Measurements from ENCODE around the gene DBNDD2. TPM values are rescaled to one million over a fixed set of nuclear protein-coding genes. Genes with fewer than 3 reads are reported as not detected.
A peak's percentile ranks its signal among the peaks of the same experiment; 100 is the strongest.

The DBNDD2 gene
- total RNA-seq, 1 donor from 2014 or later: 7.1 TPM

DNA sequence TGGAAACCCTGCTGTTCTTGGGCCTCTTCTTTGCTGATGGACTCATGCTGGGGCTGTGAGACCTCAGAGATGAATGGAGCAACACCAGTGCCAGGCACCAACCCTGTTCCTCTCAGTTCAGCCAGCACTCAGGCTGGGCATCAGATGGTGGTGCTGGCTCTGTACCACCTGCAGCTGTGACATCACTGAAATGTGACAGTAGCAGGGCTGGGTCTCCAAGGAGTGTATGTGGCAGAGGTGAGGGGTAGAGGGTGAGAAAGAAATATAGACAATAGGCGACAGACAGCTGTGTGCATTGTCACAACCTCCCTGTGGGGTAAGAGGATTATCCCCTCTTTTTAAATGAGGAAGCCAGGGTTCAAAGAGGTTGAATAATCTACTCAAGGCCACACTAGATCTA, 29.9 kb upstream of the DBNDD2 start, which contains the start of gene TP53TG5:
Gene TP53TG5 (minus strand): TSS at position 135 of the 400 bp plus-strand sequence. CDS start 89 bp downstream, at position 46.
- no peak for DNase-seq (ENCODE audit: low read depth)

DNA sequence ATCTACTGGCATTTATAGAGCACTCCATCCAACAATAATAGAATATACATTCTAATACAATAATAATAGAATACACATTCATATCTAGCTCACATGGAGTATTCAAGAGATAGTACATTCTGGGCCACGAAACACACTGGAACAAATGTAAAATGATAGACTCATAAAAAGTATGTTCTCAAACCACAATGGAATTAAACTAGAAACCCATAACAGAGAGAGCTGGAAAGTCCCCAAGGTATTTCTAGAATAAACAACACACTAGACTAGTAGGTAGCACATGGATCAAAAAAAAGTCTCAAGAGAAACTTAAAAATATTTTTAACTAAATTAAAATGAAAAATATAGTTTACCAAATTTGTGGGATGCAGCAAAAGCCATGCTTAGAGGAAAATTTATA, 20.8 kb upstream of the DBNDD2 start:
- DNase-seq (ENCODE audit: low read depth): no peak

DNA sequence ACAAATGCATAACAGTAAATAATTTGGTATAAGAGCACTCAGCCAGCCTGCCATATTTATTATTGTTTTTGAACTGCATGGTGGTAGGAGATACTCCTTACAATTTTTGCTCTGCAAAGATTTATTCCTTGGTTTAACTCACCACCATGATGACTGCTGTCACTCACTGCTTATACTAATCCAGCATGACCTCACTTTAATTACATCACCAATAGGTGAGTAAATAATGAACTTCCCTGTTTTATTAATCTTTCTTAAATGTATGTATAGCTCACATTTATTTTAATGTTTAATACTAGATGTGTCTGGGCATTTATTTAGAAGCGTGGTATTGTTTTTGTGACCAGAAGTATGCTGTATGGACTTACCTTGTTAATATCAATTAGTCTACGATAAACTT, 17.2 kb upstream of the DBNDD2 start:
- no peak for DNase-seq (ENCODE audit: low read depth)

DNA sequence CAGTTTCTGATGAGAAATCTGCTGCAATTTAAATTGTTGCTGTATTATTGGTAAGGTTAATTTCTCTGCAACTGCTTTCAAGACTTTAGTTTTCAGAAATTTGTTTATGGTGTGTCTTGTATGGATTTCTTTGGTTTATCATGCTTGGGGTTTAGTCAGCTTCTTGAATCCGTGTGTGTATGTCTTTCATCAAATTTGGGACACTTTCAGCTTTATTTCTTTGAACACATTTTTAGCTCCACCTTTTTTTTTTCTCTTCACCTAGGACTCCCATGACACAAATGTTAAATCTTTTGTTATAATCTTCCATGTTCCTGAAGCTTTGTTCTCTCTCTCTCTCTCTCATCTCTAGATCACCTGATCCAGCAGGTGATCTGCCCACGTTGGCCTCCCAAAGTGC, 16.5 kb upstream of the DBNDD2 start:
- DNase-seq (ENCODE audit: low read depth): no peak

DNA sequence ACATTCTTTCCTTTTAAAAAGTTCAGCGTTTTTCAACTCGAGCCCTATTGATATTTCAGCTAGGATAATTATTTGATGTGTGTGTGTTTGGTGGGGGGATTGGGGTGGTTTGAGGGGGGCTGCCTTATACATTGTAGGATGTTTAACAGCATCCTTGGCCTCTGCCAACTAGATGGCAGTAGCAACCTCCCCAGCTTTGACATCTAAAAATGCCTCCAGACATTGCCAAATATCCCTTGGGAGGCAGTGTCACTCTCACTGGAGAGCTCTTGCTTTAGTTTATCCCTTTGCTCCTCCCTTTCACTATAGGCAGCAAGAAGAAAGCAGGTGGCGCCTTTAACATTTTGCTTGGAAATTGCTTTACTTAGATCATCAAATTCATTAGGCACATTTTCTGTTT, 15.4 kb upstream of the DBNDD2 start:
- DNase-seq (ENCODE audit: low read depth): no peak

DNA sequence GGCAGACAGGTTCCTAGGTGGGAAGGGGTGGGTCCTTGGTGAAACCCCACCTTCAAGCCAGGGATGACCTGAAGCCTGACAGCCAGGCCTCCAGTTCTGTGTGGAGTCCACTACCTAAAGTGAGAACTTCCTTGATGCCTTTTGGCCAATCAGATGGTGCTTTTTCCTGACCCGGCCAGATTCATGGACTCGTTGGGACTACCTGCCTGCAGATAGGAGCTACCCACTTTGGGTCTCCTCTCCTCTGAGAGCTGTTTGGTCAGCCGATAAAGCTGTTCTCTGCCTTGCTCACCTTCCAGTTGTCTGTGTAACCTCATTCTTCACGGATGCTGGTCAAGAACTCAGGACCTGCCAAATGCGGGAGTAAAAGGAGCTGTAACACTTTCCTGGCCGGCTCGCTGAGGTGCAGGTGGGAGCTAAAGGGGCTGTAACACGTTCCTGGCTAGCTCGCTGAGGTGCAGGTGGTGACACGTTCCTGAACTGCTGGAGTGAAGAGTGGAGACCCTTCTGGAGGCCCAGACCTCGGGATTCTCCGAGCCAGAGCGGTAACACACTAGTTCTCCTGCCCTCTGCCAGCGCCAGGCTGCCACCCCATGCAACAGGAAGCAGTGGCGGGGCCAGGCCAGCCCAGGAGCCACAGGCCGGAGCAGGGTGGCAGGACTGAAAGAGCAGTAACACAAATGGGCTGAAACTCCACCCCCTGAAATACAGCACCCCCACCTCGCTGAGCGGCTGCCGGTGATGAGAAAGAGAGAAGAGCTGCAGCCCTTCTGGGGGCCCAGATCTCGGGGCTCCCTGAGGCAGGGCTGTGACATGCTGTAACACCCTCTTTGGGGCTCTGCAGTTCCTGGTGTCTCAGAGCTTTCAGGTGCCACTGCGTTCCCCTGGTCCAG, 13.6 kb upstream of the DBNDD2 start:
- no peak for DNase-seq (ENCODE audit: low read depth)

DNA sequence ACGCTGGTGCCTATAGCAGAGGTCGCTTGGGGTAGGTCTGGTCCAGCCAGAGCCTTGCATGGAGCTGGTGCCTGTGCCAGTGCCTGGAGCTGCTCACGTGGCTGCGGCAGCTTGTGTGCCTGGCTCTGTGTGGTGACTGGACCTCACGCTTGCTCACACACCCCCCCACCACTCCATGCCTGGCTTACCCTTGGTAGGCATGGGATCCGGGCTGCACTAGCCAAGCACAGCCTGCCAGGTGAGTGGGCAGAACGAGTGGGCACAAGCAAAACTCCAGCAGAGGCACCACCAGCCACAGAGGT, 13.0 kb upstream of the DBNDD2 start:
- DNase-seq (ENCODE audit: low read depth): no peak

DNA sequence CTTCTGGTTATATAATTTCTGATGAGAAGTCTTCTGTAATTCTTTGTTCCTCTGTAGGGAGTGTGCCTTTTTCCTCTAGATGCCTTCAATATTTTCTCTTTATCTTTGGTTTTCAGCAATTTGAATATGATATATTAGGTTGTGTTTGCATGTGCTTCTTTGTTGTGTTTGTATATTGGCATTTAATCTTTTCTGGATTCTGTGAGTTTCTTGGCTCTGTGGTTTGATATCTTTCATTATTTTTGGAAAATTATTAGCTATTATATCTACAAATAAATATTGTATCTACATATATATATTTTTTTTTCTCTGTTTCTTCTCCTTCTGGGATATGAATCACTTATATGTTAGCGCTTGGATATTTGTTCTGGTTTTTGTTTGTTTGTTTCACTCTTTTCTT, 9.1 kb upstream of the DBNDD2 start:
- no peak for DNase-seq (ENCODE audit: low read depth)

DNA sequence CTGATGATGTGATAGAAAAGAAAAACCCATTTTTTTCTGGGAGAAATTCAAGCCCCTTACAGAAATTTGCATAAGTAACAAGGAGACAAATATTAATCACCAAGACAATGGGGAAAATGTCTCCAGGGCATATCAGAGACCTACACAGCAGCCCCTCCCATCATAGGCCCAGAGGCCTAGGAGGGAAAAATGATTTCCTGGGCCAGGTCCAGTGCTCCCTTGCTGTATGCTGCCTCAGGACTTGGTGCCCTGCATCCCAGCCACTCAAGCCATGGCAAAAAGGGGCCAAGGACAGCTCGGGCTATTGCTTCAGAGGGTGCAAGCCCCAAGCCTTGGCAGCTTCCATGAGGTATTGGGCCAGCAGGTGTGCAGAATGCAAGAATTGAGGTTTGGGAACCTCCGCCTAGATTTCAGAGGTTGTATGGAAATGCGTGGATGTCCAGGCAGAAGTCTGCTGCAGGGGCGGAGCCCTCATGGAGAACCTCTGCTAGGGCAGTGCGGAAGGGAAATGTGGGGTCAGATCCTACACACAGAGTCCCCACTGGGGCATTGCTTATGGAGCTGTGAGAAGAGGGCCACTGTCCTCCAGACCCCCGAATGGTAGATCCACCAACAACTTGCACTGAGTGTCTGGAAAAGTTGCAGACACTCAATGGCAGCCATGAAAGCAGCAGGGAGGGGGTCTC, 7.6 kb upstream of the DBNDD2 start:
- no peak for DNase-seq (ENCODE audit: low read depth)

DNA sequence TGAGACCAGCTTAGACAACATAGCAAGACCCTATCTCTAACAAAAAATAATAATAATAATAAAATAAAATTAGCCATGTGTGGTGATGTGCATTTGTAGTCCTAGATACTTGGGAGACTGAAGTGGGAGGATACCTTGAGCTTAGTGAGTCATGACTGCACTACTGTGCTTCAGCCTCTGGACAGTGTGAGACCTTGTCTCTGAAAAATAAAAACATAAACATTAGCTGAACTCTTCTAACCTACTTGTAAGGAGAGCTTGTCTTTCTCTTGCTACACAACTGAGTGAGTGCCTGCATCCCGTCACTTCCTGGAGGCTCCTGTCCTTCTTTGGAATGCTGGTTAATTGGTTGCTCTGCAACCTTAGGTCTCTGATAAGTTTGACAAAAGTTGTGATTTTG, 5.1 kb upstream of the DBNDD2 start:
- peak; percentile 26 for DNase-seq (ENCODE audit: low read depth)

DNA sequence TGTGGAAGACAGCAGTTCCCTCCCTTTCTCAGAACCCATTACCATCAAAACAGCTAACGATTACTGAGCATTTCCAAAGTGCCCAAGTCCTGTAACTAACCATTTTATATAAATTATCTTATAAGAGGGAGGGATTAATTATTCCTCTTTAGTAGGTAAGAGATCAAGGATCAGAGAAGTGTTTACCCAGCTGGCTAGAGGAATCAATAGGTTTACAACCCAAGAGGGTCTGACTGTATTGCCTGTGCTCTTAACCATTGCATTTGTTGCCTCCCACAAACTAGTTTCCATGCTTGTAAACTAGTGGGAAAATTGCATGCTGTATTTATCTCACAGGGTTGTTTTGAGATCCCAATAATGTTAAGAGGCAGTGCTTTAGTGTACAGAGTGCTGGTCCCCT, 3.7 kb upstream of the DBNDD2 start:
- no peak for DNase-seq (ENCODE audit: low read depth)

DNA sequence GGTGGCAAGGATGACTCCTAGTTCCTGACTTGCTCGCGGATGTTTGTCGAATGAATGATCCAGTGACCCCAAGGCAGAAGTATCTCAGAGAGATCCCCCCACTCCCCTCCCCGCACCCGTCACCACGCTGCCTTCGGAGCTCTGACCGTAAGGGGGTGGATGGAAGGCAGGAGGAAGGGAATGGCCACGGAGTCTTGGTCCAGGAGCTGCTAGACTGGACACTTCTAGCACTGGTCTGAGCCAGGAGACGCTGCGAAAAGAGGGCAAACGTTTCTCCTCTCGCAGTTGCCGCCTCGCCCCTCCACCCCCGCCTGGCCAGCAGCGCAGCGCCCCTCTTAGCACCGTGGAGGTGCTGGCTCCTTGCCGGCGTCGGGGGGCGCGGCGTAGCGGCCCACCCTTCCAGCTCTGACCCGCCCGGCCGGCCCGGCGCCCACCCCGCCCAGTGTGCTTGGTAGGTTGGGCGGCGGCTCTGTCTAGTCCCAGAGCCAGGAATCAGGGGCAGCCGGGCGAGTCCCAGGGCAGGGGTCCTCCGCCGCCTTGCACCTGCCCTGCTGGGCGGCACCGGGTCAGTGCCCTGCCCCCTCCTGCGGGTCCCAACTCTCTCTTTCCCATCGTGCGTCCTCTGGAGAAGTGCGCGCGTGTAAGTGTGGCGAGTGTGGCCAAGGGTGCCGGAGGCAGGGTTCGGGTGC, 2.4 kb upstream of the DBNDD2 start:
- peak; percentile 12 for DNase-seq (ENCODE audit: low read depth)

DNA sequence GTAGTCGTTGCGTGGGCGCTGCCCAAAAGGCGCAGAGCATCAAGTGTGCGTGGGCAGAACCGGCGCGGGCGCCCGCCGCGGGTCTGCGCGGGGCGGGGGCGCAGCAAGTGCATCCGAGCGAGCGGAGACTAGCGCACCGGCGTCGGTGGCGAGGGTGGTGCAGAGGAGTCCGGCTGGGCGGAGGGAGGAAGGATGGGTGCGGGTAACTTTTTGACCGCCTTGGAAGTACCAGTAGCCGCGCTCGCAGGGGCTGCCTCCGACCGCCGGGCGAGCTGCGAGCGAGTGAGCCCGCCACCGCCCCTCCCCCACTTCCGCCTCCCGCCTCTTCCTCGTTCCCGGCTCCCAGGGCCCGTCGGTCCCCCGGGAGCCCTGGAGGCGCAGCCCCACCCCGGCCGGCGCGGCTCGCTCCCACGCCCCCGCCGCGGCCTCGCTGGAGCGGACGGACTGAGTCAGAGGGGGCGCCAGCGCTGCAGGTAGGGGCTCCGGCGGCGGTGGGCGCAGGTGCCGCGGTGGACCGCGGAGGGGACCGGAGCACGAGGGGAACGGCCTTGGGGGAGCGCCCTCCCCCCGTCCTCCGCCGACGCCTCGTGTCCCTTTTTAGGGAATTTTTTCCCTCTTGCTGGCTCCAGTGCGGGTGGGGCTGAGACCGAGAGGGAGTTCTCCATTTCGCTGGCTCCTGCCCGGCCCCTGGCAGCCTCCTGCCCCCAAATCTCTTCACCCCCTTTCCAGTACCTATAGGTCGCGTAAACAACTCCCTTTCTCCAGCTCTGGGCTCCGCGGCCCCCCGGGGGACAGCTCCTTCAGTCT, 1.6 kb upstream of the DBNDD2 start:
- DNase-seq (ENCODE audit: low read depth): no peak

DNA sequence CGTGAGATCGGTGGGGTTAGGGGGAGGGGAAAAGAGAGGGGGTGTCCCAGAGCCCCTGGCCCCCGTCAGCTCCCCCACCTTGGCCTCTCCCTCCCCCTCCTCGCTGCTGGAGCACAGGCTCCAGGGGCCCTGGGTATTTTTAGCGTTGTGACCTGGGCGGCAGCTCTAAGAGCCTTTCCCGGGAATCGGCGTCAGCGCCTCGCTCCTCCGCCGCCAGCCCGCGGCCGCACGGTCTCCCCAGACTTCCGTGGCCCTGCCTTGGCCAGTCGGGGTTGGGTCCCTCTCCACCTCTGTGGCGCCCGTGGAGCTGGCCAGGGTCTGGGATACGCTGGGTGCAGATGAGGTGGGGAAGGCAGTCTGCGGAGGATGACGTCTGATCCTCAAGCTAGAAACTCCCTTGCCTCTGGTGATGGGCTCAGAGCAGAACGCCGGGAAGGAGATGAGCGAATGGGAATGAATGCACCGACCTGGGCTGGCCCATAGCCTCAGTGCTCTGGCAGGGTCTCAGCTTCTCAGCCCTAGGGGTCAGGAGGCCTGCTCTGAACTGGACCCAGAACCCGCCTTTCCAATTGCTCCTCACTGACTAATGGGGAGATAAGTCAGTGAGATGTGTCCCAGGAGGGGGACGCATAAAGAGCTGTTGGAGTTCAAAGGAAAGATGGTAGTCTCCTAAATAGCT, 883 bp upstream of the DBNDD2 start:
- DNase-seq (ENCODE audit: low read depth): peak; percentile 28

DNA sequence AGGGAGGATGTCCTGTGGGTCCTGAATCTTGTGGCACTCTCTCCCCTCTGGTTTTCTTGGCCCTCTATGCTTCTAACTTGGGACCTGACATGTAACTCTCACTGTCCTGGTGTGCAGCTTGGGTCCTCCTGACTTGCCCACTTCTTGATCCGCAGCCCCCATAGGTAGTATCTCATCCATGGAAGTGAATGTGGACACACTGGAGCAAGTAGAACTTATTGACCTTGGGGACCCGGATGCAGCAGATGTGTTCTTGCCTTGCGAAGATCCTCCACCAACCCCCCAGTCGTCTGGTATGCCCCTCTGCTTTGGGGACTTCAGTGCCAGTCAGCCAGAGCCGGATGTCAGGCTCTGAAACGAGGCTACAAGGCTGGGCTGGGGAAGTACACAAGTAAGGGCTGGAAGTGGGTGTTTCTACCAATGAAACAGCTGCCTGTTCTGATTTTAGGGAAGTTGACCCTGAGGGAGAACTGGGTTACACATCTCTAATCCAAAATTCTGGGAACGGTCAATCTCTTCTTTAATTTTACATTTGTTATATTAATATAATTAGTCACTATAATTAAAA, 641 bp downstream of the DBNDD2 start:
- DNase-seq (ENCODE audit: low read depth): no peak

DNA sequence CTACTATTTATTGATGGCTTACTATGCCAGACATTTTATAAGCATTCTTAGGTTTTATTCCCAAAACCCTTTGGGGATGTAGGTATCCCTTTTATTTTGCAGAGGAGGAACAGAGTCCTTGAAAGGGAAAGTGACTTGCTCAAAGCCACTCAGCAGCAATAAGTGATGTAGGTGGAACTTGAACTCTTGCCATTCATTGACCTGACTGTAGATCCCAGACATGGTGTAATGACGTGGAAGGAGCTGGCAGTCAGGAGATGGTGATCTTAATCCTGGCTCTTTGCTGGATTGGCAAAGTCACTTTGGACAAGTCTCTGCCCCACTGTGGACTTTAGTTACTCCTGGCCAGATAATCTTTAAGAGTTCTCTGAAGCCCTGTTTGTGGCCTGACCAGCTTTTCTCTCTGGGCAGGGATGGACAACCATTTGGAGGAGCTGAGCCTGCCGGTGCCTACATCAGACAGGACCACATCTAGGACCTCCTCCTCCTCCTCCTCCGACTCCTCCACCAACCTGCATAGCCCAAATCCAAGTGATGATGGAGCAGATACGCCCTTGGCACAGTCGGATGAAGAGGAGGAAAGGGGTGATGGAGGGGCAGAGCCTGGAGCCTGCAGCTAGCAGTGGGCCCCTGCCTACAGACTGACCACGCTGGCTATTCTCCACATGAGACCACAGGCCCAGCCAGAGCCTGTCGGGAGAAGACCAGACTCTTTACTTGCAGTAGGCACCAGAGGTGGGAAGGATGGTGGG, 1.6 kb downstream of the DBNDD2 start:
- no peak for DNase-seq (ENCODE audit: low read depth)

DNA sequence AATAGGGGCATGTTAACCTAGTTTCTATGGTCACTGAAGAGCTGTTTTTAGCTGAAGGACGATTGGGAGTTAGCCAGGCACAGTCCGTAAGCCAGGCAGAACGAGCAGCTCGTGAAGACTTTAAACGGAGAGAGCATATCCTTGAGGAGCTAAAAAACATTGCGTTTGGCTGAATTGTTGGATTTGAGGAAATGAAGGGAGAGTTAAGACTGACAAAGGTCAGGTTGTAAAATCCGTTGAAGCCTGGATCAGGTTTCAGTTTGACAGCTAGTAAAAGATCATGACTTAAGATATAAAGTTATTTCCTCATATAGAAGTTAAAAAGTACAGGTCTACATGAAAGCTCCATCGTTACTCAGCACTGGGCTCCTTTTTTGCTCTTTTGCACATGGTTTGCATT, 2.8 kb downstream of the DBNDD2 start:
- peak; percentile 9 for DNase-seq (ENCODE audit: low read depth)

DNA sequence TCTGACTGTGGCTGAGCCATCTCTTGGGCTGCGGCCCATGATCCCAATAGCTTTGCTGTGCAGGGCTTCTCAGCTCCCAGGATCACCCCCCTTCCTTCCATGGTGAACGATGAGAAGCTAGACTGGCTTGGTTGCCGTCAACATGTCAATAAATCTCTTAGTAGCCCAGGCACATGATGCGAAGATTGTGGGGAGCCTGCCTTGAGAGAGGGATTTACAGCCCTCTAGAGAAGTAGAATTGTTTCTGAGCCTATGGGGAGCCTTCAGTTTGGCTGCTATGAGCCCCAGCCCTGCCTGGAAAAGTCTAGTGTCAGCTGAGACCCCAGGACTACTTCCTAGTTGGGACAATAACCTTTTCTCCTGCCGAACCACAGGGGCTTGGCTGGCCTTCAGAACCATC, 4.6 kb downstream of the DBNDD2 start:
- DNase-seq (ENCODE audit: low read depth): no peak

DNA sequence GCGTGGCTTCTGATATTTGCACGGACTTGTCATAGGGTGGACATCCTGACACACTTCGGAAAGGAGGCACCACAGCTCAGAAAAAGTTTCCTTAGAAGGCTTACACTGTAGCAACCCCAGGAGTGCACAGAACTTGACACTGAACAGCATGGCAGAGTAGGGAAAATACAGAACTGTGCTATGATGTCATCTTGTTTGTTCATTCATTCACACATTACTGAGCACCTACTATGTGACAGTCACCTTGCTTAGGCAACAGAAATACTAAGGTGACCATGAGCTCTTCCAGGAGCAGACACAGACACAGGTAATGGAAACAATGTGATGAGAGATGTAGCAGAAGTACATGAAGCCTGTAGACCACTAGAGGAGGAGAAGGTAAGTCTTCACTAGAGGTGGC, 5.4 kb downstream of the DBNDD2 start:
- DNase-seq (ENCODE audit: low read depth): no peak
